ENCODE measurements around the gene OR10A7.

OR10A7 gene

GRCh38 chr12:55258303-55258702, 37.5 kb downstream of the OR10A7 start:
- Histone ChIP-seq H3F3A (ENCODE audit: control insufficient read depth, insufficient read depth) (no peaks in the 10 kb centered on the region), H4K20me1 (ENCODE audit: control insufficient read depth, insufficient read depth, low read depth, low read length) (no peaks in the 10 kb centered on the region), H3K27me3 (ENCODE audit: control insufficient read depth, low read length) (no peaks in the 10 kb centered on the region; the same call in 1 of the 2 replicates), H3K9me3 (ENCODE audit: control insufficient read depth, insufficient read depth, low read length) (no peaks in the 10 kb centered on the region), H3K9me2 (replicated peaks; ENCODE audit: control insufficient read depth, low read length) (no peaks in the 10 kb centered on the region), H3K27ac (ENCODE audit: low read depth, low read length) (no peak overlapping the region), H3K4me2 (ENCODE audit: low read length) (no peak overlapping the region), H3K4me1 (ENCODE audit: control insufficient read depth, low read length) (no peaks in the 10 kb centered on the region), H3K4me3 (ENCODE audit: low read length) (no peak overlapping the region), H3K36me3 (ENCODE audit: control insufficient read depth, low read length) (no peaks in the 10 kb centered on the region), H3K79me2 (ENCODE audit: control insufficient read depth, low read length) (no peaks in the 10 kb centered on the region)
- TF ChIP-seq EZH2phosphoT487 (IDR thresholded peaks at IDR 0.05; ENCODE audit: borderline replicate concordance, low read length): no peak
- TF ChIP-seq CTCF (IDR thresholded peaks at IDR 0.05; ENCODE audit: low read depth, low read length, poor library complexity, severe bottlenecking): no peak

Data from DOHH2 (cell line).